Dedifferentiated amniotic fluid mesenchymal stem cell (primary cell): ENCODE results near the gene FOXI1.
"Not testable (repeated sequence)": the region's sequence is repeated elsewhere in the genome, so short reads cannot be mapped to it uniquely, and the experiment has no call there.

Experiments
- DNase-seq: peaks from one replicate; pipeline ENCODE4 v3.0.0-alpha.2; 2016; ENCODE audit errors: extremely low spot score

FOXI1 gene

DNA sequence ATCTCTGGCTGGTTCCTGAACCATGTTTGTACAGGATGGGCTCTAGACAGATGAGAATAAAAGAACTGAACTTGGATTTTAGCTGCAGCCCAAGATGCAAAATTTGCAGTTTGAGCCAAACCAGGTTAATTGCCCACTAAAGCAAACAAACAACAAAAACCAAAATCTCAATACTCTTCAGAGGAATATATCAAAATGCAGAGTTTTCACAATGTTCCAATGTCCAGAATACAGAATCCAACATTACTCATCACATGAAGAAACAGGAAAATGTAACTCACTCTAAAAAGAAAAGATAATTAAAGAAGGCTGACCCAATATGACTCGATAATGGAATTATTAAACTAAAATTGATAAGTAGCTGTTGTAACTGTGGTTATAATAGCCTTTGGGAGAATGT, 20.4 kb downstream of the FOXI1 start:
- no peak for DNase-seq

DNA sequence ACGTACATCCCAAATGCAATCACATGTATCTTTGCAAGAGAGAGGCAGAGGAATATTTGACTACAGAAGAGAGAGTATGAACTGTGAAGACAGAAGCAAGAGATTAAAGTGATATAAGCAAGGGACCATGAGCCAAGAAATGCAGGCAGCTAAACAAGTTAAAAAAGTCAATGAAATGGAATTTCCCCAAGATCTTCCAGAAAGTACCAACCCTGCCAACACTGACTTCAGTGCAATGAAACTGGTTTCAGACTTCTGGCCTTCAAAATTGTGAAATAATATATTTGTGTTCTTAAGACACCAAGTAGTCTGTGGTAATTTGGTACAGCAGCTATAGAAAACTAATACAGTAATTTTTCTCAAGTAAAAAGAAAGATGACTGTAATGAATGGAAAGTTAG, 20.9 kb downstream of the FOXI1 start:
- no peak for DNase-seq

DNA sequence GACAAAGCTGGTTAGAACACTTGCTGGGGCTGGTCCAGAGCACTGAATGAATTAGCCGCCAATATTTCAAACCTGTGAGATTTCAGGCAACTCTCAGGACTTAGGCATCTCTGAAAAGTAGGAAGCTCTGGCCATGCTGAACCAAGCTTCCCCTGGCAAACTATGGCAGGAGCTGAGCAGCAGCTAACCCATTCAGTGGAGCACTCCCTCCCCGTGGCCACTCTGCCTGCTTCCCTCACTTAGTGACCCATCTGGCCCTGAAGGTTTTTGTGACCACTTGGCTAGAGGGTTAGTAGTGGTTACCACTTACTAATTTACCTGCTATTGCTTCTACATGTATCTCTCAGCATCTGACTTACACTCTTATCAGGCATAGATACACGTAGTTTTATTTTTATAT, 25.5 kb downstream of the FOXI1 start:
- no peak for DNase-seq

DNA sequence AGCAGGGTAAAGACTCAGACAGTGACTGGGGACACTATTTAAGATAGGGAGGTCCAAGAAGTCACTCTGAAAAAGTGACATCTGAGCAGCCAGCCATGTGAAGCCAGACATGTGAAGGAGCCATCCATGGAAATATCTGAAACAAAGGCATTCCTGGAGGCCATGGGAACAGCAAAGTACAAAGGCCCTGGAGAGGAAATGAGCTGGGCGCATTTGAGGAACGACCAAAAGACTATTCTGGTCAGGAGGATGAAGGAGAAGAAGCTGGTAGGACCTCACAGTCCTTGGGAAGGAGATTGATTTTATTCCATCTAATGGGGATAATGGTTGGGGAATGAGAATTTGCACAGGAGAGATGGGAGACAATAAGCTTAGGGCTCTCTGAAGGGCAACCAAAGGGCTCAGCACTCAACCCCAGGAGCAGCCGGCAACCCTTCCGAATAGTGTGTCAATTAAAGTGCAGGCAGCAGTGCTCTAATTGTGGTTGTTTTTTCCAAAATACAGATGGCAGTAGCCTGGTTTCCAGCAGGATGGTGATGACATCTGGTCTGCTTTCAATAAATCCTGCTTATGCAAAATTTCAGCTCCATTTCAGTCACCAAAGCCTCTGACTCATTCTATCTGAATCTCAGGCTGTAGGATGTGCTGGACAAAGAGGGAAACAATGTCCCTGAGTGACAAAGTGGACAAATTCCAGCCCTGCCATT, 26.7 kb downstream of the FOXI1 start:
- DNase-seq: peak; percentile 88

DNA sequence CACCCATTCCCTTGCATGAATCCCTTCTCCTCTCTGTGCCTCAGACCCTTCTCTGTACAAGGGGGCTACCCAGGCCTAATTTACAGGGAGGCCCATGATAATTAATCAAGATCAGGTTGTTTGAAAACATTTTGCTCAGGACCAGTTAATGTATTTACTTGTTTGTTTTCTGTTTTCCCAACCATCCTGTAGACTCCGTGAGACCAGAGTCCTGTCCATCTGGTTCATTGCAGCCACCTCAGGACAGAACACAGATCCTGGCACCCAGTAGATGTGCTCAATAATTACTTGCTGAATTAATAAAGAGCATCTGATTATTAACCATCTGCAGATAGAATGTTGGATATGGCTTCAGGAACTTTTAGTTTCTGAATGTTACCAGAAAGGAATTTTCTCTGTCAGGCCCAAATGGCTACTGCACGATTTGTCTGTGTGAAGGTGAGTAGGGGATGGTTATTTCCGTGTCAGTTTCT, 27.3 kb downstream of the FOXI1 start:
- no peak for DNase-seq

DNA sequence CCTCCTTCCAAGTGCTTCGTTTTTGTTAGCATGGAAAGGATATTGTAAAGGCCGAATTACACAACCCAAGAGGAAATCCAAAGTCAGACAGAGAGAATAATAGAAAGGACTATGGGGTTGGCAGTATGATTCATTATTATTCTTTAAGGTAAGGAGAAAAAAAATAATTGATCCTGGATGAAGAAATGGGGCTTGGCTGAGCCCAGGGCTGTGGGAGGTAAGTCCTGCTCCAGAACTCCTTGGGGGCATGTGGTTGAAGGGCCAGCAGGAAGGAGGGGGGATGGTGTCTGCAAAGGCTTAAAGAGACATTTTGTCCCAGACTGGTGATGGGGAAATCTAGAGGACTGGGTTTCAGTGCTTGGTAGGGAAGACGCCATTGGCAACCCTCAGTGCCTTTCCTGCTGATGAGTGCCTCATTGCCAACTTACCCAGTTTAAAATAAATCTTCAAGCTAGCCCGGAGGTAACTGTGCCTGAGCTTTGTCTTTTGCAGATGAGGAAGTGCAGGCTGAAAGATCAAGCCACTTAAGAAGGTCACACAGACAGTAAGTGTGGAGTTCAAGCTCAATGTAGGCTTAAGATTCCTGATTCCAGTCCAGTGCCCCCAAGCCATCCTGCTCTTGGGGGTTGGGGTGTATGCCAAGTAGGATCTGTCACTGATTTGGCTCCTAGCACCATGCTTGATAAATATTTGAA, 30.2 kb downstream of the FOXI1 start:
- DNase-seq: no peak

DNA sequence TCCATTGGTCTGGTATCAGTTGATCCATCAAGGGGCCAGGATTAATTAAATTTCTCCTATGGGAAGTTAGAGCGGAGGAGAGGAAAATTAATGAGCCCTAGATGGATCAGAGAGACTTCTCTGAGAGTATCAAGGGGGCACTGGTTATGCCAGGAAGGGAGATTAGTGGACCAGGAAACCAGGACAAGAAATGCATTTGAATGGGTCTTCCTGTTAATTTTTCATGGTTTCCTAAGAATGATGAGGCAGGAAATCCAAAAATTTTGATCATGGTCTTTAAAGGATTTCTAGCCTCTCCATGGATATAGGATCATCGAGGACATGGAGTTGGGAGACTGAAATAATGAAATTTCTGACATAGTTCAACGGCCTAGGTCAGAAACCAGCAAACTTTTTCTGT, 30.8 kb downstream of the FOXI1 start:
- DNase-seq: no peak

DNA sequence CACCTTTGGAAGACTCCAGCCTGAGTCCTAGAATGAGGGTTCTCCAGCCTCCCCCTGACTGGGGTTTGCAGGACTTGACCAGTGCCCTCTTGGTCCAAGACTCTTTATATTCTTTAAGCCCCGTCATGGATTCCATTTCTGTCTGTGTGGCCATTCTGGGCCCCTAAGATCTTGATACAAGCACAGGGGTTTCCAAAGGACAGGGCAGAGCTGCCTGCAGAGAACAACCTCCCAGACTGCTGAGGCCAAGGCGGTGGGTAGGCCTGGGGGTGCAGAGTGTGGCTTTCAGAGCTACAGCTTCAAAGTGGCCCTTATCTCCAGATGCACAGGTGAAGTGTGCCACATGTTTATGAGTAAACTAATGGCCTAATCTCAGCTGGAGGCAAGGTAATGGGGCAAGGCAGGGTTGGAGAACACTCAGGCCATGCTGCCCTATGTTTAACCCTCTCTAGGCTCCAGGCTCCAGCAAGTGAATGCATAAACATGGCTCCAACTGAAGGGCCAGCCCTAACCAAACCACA, 32.1 kb downstream of the FOXI1 start:
- DNase-seq: no peak

DNA sequence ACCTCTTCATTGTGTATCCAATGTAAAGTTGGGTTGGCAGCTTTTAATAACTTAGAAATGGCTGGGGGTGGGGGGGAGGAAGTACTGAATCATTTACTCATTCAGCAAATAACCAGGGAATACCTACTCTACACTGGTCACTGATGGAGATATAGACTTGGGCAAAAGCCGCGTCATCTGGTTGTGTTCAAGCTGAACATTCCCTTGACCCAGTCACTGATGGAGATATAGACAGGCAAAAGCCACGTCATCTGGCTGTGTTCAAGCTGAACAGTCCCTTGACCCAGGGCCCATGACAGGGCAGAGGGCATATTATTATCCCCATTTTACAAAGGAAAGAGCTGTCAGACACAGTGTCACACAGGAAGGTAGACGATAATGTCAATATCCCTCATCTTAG, 32.6 kb downstream of the FOXI1 start:
- DNase-seq: no peak

DNA sequence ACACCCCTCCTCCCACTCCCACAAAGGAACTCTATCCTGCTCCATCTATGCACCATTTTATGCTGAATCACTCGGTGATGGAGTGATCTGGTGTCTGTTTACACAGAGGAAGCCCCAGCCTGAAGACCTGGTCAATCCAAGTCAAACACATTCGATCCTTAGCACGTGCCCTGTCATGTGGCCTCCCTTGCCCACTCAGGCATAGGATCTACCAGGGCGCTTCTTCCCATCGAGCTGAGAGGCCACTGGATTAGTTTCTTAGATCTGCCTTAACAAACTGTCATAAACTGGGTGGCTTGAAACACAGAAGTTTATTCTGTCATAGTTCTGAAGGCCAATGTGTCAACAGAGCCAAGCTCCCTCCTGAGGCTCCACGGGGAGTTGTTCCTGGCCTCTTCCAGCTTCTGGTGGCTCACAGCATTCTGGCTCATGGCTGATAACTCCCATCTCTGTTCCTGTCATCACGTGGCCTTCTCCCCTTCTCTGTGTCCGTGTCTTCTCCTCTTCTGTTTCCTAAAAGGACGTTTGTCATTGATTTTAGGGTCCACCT, 34.2 kb downstream of the FOXI1 start:
- DNase-seq: no peak

DNA sequence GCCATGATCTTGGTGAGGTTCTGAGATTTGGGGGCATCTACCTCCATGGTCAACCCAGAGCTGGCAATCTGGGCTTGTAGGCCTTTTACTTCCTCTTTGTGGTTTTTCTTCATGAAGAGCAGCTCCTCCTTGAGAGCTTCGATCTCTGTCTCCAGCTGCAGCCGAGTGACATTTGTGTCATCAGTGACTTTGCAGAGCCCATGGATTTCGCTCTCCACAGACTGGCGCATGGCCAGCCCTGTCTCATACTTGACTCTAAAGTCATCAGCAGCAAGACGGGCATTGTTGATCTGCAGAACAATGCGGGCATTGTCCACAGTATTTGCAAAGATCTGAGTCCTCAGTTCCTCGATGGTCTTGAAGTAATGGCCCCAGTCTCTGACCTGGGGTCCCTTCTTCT, 35.5 kb downstream of the FOXI1 start:
- DNase-seq: not testable (repeated sequence)

DNA sequence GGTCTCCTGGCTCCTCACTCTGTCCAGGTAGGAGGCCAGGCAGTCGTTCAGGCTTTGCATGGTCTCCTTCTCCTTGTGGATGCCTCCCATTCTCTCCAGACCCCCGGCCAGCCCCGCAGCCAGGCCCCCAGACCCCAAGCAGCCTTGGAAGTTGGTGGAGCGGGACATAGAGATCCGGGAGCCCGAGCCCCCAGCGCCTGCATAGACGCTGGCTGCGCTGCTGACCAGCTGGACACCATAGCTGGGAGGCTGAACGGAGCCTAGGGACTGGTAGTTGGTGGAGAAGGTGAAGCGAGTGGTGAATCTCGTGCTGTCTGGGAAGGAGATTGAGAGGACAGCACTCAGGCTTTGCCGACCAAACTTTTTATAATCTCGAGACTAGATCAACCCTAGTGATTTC, 35.9 kb downstream of the FOXI1 start:
- no peak for DNase-seq

DNA sequence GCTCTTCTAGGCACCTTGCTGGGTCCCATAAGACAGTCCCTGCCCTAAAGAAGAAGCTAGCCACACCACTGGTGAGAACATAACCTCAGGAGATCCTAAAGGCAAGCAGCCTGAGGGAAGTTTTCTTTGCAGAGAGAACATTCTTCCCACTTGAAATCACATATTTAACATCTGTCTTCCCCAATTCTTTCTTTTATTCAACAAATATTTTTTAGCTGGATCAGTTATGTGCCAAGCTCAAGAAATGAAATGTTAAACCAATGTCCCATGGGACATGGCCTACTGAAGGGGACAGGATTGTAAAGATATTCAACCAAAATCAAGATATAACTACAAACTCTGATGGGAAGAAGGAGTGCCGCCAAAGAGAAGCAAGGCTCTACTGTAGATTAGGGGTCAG, 36.5 kb downstream of the FOXI1 start:
- DNase-seq: no peak

DNA sequence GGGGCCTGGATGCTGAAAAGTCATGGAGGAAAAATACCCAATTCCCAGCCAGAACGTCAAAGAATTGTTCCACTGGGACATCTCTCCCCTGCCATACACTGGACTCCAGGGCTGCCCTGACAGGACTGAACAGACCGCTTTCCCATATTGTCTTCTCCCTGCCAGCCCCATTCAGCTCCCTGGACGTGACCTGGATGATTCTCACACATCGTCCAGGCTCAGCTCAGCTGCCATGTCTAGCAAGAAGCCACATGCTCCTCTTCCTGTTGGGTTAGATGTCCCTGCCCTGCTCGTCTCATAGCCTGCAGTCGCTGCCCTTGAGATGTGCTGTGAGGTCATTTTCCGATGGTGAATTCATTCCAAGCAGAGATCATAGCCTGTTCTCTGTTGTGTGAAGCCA, 37.4 kb downstream of the FOXI1 start:
- DNase-seq: no peak

DNA sequence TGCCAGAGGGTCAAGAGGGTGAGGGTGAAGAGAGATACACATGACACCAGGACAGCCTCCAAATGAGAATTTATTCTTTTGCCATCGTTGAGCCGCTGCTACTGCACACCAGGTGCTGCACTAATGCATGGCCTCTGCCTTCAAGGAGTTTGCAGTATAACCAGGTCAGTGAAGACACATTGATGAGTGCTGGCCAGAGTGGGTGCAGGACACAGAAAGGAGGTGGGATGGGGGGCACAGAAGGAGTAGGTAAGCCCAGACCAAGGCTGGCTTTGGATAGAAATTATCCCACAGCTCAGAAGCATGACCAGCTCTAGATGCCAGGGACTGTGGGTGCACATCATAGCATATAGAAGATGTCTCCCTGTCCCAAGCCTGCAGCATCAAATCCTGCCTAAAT, 38.0 kb downstream of the FOXI1 start:
- no peak for DNase-seq

DNA sequence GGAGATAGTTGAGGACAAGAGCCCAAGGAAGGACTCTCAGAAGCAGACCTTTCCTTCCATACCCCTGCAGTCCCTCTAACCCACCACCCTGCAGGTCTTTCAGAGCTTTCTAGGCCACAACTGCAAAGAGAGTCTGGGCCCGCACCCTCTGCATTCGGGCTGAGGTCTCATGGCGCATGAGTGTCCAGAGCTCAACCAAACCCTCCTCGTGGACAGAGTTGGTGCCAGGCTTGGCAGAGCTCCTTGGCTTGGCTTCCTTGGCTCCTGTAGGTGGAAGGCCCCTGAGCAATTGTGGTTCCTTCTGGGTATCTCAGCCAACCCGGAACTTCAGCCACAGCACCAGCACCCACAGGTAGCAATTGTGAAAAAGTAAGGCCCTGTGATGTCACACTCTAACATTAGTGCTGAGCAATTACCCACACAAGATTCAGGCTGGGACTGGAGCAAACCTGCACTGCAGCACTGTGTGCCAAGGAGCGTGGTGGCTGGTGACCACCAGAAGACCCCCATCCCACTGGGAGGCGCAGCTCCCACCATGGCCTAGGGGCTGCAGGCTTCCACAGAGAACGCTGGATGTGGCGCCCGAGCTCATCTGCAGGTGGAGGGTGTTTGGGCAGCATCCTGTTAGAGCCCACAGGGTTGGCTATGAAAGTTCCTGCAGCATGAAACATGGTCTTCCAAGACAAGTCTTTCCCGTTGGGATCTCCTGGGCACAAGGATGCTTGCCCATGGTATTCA, 38.8 kb downstream of the FOXI1 start:
- DNase-seq: no peak

DNA sequence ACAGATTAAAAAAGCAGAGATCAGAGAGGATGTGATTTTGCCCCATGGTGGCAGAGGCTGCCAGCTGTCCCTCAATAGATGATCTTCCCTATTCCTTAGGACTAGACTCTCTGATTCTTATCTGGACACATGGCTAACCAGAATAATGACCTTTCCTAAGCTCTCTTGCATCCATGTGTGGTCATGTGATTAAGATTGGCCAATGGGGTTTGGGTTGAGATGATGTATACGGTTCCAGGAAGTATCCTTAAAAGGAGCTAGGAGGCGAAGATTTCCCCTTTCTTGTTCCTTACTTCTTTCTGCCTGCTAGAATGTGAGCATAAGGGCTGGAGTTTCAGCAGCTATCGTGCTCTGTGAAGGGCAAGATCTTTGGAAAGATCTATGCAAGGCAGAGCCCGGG, 39.8 kb downstream of the FOXI1 start:
- no peak for DNase-seq

DNA sequence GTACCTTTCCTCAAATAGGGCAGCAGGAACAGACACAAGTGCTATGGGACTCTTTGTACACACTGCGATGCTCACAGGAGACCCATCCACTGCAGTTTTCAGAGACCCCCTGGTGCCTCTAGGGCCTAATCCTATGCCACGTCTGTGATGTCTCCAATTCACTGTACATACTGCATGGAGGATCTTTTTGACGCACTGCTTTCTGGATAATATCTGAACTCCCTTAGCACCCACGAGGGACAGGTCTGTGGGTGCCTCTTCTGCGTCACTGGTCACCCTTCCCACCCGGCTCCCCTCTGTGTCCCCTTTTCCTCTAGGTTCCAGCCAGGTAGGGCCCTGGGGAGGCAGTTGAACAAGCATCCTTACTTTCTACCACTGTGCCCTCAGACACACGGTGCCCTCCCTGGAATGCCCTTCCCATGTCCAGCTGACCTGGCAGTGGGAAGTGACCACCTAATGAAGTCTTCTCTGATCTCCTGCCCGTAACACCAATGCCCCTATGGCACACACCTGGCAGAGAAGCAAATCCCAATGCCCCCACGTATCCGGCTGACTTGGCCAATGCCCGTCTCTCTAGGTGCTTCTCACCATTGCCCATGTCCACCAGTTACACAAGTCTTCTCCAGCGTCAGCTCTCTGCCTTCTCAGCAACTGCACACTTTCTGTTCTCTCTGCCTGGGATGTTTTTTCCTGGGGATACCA, 41.5 kb downstream of the FOXI1 start:
- no peak for DNase-seq

DNA sequence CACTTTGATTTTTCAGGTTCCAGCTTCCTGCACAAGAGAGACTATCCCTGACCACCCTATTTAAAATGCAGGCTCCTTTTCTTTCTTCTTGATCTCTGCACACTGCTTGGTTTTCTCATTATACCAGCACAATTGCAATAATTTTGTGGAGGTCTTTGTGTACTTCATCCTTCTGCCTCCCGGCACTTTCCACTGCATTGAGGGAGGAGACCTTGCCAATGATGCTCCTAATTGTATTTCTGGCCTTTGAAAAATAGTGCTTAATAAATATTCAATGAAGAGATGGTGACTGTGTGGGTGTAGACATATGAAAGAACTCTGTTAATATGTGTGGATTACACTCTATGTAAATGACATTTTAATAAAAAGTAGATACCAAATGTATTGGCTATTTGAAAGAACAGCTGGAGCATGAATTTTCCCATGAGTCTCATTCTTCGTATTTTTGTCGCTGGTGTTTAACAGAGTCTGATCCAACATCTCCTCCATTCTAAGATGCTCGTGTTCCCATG, 42.1 kb downstream of the FOXI1 start:
- no peak for DNase-seq

DNA sequence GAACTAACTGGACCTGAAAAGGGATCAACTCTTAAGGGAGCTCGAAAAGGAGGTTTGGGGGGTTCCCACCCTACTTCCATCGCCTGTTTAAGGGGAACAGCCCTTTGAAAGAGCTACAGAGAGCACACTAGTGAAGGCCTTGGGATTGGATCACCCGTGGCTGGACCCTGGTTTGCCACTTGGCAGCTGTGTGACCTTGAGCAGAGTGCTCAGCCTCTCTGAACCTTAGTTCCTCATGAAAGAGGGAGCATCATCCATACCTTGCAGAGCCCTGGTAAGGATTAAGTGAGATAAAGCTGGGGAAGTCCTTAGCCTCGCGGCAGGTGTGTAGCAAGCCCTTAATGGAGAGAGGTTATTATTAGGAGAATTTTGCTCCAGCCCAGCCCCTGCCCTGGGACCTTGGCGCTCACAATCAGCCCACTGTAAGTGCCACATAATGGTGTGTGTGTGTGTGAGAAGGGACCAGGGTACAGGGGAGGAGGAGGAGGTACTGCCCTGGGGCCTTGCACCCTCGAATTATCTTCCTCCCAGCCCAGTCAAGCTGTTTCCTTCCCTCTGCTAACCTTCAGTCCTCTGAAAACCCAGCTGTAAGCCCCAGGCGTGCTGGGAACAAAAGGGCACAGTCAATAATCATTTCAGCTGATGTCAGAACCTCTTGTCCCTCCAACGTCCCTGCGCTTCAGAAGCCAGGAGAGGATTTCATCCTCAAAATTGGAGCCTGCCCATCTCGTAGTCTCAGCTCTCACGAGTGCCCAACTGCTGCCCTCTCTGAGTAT, 42.9 kb downstream of the FOXI1 start:
- DNase-seq: no peak

DNA sequence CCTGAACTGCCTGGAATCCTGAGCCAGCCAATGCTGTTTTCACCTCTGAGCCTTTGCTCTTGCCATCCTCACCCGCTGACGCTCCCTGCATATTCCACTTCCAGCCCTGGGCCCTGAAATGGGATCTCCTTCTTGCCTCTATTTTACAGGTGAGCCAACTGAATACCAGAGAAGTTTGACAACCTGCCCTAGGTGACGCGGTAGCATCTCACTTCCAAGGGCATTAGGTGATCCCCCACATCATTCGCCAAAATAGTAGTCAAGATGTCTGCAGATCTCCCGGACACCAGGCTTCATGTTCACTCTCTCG, 43.5 kb downstream of the FOXI1 start:
- no peak for DNase-seq
